ENCODE data around the gene GEMIN2. TPM values are rescaled to one million over a fixed set of nuclear protein-coding genes. Genes with fewer than 3 reads are reported as not detected.
"Not testable (repeated sequence)": the region's sequence is repeated elsewhere in the genome, so short reads cannot be mapped to it uniquely, and the experiment has no call there.

Gene GEMIN2
- polyA plus RNA-seq, 1 of the 3 experiments (the other 2 are of a cell fraction): 13.2 TPM

DNA sequence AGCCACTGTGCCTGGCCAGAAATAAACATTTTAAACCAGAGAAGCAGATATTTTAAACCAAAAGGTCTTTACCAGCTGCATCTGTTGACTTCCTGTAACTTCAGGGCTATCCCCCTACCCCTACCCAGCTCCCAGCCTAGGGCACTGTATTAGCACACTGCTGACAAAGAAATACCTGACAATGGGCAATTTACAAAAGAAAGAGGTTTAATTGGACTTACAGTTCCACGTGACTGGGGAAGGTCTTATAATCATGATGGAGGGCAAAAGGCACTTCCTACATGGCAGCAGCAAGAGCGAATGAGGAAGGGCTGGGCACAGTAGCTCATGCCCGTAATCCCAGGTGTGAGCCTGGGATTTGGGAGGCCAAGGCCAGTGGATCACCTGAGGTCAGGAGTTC, 26.0 kb downstream of the GEMIN2 start:
- Histone ChIP-seq H3K27me3 (ENCODE audit: insufficient read depth) (no peaks in the 10 kb centered on the region), H2AFZ (ENCODE audit: low read depth) (no peak overlapping the region), H3K79me2 (ENCODE audit: insufficient read depth) (no peaks in the 10 kb centered on the region), H3K4me3 (ENCODE audit: low read depth in 2 of 2, low read length in 1 of 2) (no peak overlapping the region), H3K9me2 (no peaks in the 10 kb centered on the region), H3K9ac (no peak overlapping the region), H3K4me1 (ENCODE audit: control insufficient read depth in 1 of 2, insufficient read depth in 2 of 2, low read depth in 1 of 2, low read length in 1 of 2) (no peaks in the 10 kb centered on the region), H3K36me3 (replicated peaks in 1 of 2; ENCODE audit: control insufficient read depth in 1 of 2, insufficient read depth in 2 of 2, low read length in 1 of 2) (no peaks in the 10 kb centered on the region), H3K9me3 (no peaks in the 10 kb centered on the region), H3K27ac (ENCODE audit: low read depth in 2 of 2, low read length in 1 of 2) (no peak overlapping the region), H3F3A (replicated peaks; ENCODE audit: insufficient read depth) (no peaks in the 10 kb centered on the region), H3K4me2 (no peak overlapping the region), H4K20me1 (ENCODE audit: insufficient read depth) (no peaks in the 10 kb centered on the region)
- CTCF ChIA-PET: no interaction called here
- no peak for DNase-seq
- no peak for TF ChIP-seq ELF1 (IDR thresholded peaks at IDR 0.05)
- TF ChIP-seq, protein P1, sequence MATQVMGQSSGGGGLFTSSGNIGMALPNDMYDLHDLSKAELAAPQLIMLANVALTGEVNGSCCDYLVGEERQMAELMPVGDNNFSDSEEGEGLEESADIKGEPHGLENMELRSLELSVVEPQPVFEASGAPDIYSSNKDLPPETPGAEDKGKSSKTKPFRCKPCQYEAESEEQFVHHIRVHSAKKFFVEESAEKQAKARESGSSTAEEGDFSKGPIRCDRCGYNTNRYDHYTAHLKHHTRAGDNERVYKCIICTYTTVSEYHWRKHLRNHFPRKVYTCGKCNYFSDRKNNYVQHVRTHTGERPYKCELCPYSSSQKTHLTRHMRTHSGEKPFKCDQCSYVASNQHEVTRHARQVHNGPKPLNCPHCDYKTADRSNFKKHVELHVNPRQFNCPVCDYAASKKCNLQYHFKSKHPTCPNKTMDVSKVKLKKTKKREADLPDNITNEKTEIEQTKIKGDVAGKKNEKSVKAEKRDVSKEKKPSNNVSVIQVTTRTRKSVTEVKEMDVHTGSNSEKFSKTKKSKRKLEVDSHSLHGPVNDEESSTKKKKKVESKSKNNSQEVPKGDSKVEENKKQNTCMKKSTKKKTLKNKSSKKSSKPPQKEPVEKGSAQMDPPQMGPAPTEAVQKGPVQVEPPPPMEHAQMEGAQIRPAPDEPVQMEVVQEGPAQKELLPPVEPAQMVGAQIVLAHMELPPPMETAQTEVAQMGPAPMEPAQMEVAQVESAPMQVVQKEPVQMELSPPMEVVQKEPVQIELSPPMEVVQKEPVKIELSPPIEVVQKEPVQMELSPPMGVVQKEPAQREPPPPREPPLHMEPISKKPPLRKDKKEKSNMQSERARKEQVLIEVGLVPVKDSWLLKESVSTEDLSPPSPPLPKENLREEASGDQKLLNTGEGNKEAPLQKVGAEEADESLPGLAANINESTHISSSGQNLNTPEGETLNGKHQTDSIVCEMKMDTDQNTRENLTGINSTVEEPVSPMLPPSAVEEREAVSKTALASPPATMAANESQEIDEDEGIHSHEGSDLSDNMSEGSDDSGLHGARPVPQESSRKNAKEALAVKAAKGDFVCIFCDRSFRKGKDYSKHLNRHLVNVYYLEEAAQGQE (IDR thresholded peaks at IDR 0.05; ENCODE audit: low read depth, low read length): no peak
- TF ChIP-seq, protein P2, sequence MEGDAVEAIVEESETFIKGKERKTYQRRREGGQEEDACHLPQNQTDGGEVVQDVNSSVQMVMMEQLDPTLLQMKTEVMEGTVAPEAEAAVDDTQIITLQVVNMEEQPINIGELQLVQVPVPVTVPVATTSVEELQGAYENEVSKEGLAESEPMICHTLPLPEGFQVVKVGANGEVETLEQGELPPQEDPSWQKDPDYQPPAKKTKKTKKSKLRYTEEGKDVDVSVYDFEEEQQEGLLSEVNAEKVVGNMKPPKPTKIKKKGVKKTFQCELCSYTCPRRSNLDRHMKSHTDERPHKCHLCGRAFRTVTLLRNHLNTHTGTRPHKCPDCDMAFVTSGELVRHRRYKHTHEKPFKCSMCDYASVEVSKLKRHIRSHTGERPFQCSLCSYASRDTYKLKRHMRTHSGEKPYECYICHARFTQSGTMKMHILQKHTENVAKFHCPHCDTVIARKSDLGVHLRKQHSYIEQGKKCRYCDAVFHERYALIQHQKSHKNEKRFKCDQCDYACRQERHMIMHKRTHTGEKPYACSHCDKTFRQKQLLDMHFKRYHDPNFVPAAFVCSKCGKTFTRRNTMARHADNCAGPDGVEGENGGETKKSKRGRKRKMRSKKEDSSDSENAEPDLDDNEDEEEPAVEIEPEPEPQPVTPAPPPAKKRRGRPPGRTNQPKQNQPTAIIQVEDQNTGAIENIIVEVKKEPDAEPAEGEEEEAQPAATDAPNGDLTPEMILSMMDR (IDR thresholded peaks at IDR 0.05): no peak
- TF ChIP-seq EP300 (IDR thresholded peaks at IDR 0.05; ENCODE audit: borderline replicate concordance in 1 of 2, low read depth in 1 of 2, low read length in 1 of 2): no peak
- TF ChIP-seq ZBTB33 (IDR thresholded peaks at IDR 0.05; ENCODE audit: borderline replicate concordance, low read depth): no peak
- no peak for TF ChIP-seq USF2 (IDR thresholded peaks at IDR 0.05; ENCODE audit: borderline replicate concordance, low read depth, low read length)
- POLR2A ChIA-PET: interaction anchor here (0.6 kb wide), 1 partner anchor 30 kb away, joined by 6 read pairs; the partner anchor contains the start of gene TRAPPC6B
- 97% methylated on average over 3 of the region's 3 CpGs for WGBS (ENCODE audit: low lambda C conversion rate)

DNA sequence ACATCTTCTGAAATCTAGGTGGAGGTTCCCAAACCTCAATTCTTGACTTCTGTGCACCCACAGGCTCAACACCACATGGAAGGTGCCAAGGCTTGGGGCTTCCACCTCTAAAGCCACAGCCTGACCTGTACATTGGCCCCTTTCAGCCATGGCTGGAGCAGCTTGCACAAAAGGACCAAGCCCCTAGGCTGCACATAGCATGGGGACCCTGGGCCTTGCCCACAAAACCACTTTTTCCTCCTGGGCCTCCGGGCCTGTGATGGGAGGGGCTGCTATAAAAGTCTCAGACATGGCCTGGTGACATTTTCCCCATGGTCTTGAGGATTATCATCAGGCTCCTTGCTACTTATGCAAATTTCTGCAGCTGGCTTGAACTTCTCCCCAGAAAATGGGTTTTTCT, 27.5 kb downstream of the GEMIN2 start:
- H3F3A ChIP-seq (replicated peaks; ENCODE audit: insufficient read depth); H3K4me2 ChIP-seq; H4K20me1 ChIP-seq (ENCODE audit: insufficient read depth); H3K36me3 ChIP-seq (replicated peaks in 1 of 2; ENCODE audit: control insufficient read depth in 1 of 2, insufficient read depth in 2 of 2, low read length in 1 of 2); CTCF ChIA-PET; H3K4me1 ChIP-seq (ENCODE audit: control insufficient read depth in 1 of 2, insufficient read depth in 2 of 2, low read depth in 1 of 2, low read length in 1 of 2); H3K27me3 ChIP-seq (ENCODE audit: insufficient read depth); H3K9me2 ChIP-seq; H3K9me3 ChIP-seq; H3K79me2 ChIP-seq (ENCODE audit: insufficient read depth); H3K4me3 ChIP-seq (ENCODE audit: low read depth in 2 of 2, low read length in 1 of 2); POLR2A ChIA-PET; H3K9ac ChIP-seq; H3K27ac ChIP-seq (ENCODE audit: low read depth in 2 of 2, low read length in 1 of 2); DNase-seq; H2AFZ ChIP-seq (ENCODE audit: low read depth): not testable (repeated sequence)
- WGBS (ENCODE audit: low lambda C conversion rate): 100% methylated on average over 1 of the region's 1 CpG

- POLR2A ChIA-PET; H3F3A ChIP-seq (replicated peaks; ENCODE audit: insufficient read depth); H3K27me3 ChIP-seq (ENCODE audit: insufficient read depth); H3K79me2 ChIP-seq (ENCODE audit: insufficient read depth); H2AFZ ChIP-seq (ENCODE audit: low read depth); H3K9me2 ChIP-seq; H3K4me3 ChIP-seq (ENCODE audit: low read depth in 2 of 2, low read length in 1 of 2); H3K27ac ChIP-seq (ENCODE audit: low read depth in 2 of 2, low read length in 1 of 2); CTCF ChIA-PET; H3K9ac ChIP-seq; H3K4me1 ChIP-seq (ENCODE audit: control insufficient read depth in 1 of 2, insufficient read depth in 2 of 2, low read depth in 1 of 2, low read length in 1 of 2); H3K36me3 ChIP-seq (replicated peaks in 1 of 2; ENCODE audit: control insufficient read depth in 1 of 2, insufficient read depth in 2 of 2, low read length in 1 of 2); H3K9me3 ChIP-seq; H4K20me1 ChIP-seq (ENCODE audit: insufficient read depth); DNase-seq; H3K4me2 ChIP-seq: not testable (repeated sequence)
- WGBS (ENCODE audit: low lambda C conversion rate): 96% methylated on average over 2 of the region's 2 CpGs
Observed at GRCh38 chr14:39143226-39143625, 29.1 kb downstream of the GEMIN2 start.

All from SK-N-SH (cell line).